GM12873 (cell line): Measurements from ENCODE around the gene FKBP3.

Experiments used
- TF ChIP-seq, protein P1 (sequence below): IDR thresholded peaks from 2 replicates; pipeline ENCODE4 v1.5.1; 2012; ENCODE audit warnings: low read depth, mild to moderate bottlenecking, moderate library complexity, low read length, control low read depth; ENCODE audit not compliant: insufficient read depth; ENCODE audit errors: missing control alignments

FKBP3 gene

GRCh38 chr14:45089813-45090212, 44.5 kb downstream of the FKBP3 start:
- TF ChIP-seq, protein P1, sequence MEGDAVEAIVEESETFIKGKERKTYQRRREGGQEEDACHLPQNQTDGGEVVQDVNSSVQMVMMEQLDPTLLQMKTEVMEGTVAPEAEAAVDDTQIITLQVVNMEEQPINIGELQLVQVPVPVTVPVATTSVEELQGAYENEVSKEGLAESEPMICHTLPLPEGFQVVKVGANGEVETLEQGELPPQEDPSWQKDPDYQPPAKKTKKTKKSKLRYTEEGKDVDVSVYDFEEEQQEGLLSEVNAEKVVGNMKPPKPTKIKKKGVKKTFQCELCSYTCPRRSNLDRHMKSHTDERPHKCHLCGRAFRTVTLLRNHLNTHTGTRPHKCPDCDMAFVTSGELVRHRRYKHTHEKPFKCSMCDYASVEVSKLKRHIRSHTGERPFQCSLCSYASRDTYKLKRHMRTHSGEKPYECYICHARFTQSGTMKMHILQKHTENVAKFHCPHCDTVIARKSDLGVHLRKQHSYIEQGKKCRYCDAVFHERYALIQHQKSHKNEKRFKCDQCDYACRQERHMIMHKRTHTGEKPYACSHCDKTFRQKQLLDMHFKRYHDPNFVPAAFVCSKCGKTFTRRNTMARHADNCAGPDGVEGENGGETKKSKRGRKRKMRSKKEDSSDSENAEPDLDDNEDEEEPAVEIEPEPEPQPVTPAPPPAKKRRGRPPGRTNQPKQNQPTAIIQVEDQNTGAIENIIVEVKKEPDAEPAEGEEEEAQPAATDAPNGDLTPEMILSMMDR: no peak

DNA sequence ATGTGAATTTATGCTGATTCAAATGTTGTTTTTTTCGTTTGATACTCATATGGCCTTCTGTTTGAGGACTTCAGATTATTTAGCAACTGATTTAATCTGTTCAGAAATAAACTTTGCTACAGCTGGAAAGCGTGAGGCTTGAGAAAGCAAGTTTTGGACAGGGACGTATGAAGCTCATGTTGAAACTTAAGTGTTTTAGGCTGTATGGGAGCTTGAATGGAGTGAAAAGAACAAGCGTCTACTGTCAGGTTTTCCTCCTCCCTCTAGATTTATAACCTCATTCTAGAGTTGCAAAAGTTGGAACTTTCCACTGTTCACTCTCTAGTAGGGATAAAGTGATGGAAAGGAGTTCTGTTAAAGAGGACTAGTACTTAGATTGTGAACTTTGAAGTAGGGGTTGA, 49.3 kb downstream of the FKBP3 start:
- TF ChIP-seq, protein P1: no peak

GRCh38 chr14:45083976-45084722, 50.1 kb downstream of the FKBP3 start, which contains the start of gene PRPF39:
TSS of gene PRPF39 (plus strand) at chr14:45084116. CDS start at chr14:45095240, 11,124 bp downstream.
- TF ChIP-seq, protein P1: no peak

GRCh38 chr14:45083617-45083975, 50.7 kb downstream of the FKBP3 start:
- TF ChIP-seq, protein P1: no peak

DNA sequence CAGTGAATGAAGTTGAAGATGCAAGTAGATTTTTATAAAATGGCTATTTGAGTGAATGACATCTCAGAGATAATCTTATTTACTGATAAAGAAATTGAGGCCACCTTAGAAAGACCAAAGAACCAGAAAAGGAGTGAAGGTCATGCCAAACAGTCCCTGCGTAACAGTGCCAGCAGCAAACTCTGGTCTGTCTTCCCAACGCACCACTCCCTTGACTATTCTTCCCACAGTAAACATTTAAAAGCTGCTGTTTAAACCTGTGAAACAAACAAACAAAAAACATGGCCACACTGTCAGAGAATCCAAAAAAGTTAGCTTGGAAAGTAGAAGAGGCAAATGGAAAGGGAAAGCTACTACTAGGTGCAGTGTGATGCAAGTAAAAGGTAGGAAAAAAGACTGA, 51.9 kb downstream of the FKBP3 start:
- TF ChIP-seq, protein P1: no peak

GRCh38 chr14:45078323-45078722, 56.0 kb downstream of the FKBP3 start:
- TF ChIP-seq, protein P1: no peak

- TF ChIP-seq, protein P1: no peak
These were observed 60.9 kb downstream of the FKBP3 start for GRCh38 chr14:45073231-45073879.
